ENCODE data around the gene ZNF684.
"Not testable (repeated sequence)": the region's sequence is repeated elsewhere in the genome, so short reads cannot be mapped to it uniquely, and the experiment has no call there.

The ZNF684 gene

GRCh38 chr1:40531381-40532061 is at the start of gene ZNF684:
Gene ZNF684, plus strand, starts transcription at chr1:40531637. Its CDS starts 1,530 bp downstream, at chr1:40533167.
- in situ Hi-C loops (cut with HindIII; ENCODE audit: low sequenced_read_pairs), result no loop called here
- peak; percentile 94 for DNase-seq (ENCODE audit: low read depth, low spot score)
- H3K4me3 ChIP-seq (ENCODE audit: low read depth, low read length), result peak within 1 kb of the TSS; percentile 77
- no peak for TF ChIP-seq CTCF (IDR thresholded peaks at IDR 0.05; ENCODE audit: low read depth, low read length)

DNA sequence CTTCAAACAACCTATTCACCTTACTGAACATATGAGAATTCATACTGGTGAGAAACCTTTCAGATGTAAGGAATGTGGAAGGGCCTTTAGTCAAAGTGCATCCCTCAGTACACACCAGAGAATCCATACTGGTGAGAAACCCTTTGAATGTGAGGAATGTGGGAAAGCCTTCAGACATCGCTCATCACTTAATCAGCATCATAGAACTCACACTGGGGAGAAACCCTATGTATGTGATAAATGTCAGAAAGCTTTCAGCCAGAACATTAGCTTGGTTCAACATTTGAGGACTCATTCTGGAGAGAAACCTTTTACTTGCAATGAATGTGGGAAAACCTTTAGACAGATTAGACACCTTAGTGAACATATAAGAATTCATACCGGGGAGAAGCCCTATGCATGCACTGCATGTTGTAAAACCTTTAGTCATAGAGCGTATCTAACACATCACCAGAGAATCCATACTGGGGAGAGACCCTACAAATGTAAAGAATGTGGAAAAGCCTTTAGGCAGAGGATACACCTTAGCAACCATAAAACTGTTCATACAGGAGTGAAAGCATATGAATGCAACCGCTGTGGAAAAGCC is 36.0 kb upstream of the ZNF684 start:
- DNase-seq (ENCODE audit: low read depth, low spot score), result peak; percentile 8
- in situ Hi-C loops (cut with HindIII; ENCODE audit: low sequenced_read_pairs), result no loop called here
- TF ChIP-seq CTCF (IDR thresholded peaks at IDR 0.05; ENCODE audit: low read depth, low read length), result no peak
- H3K4me3 ChIP-seq (ENCODE audit: low read depth, low read length), result no peak overlapping the region

DNA sequence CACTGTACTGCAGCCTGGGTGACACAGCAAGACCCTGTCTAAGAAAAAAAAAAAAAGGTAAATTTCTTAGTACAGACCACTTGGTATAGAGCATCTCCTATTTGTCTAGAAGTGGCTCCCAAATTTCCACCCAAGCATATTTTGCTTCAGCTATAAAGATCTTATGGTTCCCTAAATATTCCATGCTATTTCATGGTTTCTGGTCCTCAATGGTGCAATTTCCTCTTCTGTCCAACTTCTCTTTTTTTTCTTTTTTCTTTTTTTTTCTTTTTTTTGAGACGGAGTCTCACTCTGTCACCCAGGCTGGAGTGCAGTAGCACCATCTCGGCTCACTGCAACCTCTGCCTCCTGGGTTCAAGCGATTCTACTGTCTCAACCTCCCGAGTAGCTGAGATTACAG is 28.8 kb upstream of the ZNF684 start:
- H3K4me3 ChIP-seq (ENCODE audit: low read depth, low read length); DNase-seq (ENCODE audit: low read depth, low spot score); in situ Hi-C loops (cut with HindIII; ENCODE audit: low sequenced_read_pairs): not testable (repeated sequence)

DNA sequence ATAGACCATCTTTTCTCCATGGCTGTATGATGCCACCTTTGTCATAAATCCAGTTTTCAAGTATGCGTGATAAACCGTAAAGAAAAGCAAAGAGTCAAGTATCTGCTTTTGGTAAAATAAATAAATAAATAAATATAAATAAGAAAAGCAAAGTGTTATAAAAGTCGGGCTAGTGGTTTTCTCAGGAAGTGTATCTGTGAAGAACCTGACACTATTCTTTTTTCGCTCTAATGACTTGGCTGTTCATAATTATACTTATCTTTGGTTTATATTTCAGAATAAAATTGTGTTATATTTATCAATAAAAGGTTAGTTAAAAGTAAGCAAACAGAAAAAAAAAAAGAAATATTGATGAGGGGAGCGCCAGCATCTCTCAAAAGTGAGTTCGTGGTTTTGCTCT is 23.5 kb upstream of the ZNF684 start:
- TF ChIP-seq CTCF (IDR thresholded peaks at IDR 0.05; ENCODE audit: low read depth, low read length), result no peak
- in situ Hi-C loops (cut with HindIII; ENCODE audit: low sequenced_read_pairs), result no loop called here
- no peak for DNase-seq (ENCODE audit: low read depth, low spot score)
- H3K4me3 ChIP-seq (ENCODE audit: low read depth, low read length), result peak overlapping the region; percentile 81

- DNase-seq (ENCODE audit: low read depth, low spot score), result peak; percentile 77
- in situ Hi-C loops (cut with HindIII; ENCODE audit: low sequenced_read_pairs), result no loop called here
- TF ChIP-seq CTCF (IDR thresholded peaks at IDR 0.05; ENCODE audit: low read depth, low read length), result no peak
- peak within 1 kb of the TSS; percentile 81 for H3K4me3 ChIP-seq (ENCODE audit: low read depth, low read length)
These were observed 22.8 kb upstream of the ZNF684 start, which contains the start of gene EXO5 for GRCh38 chr1:40508375-40509341. Gene EXO5, plus strand, starts transcription at chr1:40508767. Its CDS starts 5,778 bp downstream, at chr1:40514545.

- DNase-seq (ENCODE audit: low read depth, low spot score), result no peak
- in situ Hi-C loops (cut with HindIII; ENCODE audit: low sequenced_read_pairs), result no loop called here
- no peak overlapping the region for H3K4me3 ChIP-seq (ENCODE audit: low read depth, low read length)
- TF ChIP-seq CTCF (IDR thresholded peaks at IDR 0.05; ENCODE audit: low read depth, low read length), result no peak
These were observed 11.9 kb upstream of the ZNF684 start for GRCh38 chr1:40519517-40519916.
